A673 (cell line): ENCODE data around the gene TMEM106C.

ENCODE experiments used
- EZH2 ChIP-seq: fragments of 200-600 bp; sonication (generic); IDR thresholded peaks from 2 replicates; pipeline ENCODE4 v1.6.1; 2017; ENCODE audit warnings: borderline replicate concordance, low read depth, mild to moderate bottlenecking, mixed read lengths, antibody characterized with exemption, low read length; ENCODE audit not compliant: poor library complexity, severe bottlenecking
- TF ChIP-seq, protein P1 (sequence below): fragments of 300-800, 200-600 bp; sonication (generic); conservative IDR thresholded peaks from 2 replicates; pipeline ENCODE4 v1.5.1; 2017; ENCODE audit warnings: low read depth, mild to moderate bottlenecking, antibody characterized with exemption, low read length, moderate library complexity, mixed read lengths

DNA sequence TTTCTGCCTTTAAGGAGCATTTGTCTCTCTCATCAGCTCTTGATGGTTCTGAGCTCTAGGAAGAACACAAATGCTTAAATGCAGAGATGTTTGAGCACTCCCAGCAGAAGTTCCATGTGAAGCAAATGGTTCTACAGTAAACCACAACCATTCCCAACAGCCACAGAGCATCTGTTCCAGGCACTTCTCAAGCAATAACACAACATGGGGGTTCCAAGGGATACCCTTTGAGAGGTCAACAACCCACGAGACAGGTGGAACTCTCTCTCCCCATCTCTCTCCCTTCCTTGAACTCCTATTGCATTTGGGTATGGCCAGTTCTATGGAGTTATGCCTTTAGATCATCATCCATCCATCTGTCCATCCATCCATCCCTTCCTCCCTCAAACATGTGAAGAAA, 46.1 kb downstream of the TMEM106C start:
- TF ChIP-seq, protein P1, sequence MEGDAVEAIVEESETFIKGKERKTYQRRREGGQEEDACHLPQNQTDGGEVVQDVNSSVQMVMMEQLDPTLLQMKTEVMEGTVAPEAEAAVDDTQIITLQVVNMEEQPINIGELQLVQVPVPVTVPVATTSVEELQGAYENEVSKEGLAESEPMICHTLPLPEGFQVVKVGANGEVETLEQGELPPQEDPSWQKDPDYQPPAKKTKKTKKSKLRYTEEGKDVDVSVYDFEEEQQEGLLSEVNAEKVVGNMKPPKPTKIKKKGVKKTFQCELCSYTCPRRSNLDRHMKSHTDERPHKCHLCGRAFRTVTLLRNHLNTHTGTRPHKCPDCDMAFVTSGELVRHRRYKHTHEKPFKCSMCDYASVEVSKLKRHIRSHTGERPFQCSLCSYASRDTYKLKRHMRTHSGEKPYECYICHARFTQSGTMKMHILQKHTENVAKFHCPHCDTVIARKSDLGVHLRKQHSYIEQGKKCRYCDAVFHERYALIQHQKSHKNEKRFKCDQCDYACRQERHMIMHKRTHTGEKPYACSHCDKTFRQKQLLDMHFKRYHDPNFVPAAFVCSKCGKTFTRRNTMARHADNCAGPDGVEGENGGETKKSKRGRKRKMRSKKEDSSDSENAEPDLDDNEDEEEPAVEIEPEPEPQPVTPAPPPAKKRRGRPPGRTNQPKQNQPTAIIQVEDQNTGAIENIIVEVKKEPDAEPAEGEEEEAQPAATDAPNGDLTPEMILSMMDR = no peak
- no peak for TF ChIP-seq EZH2
